Muscle layer of duodenum (tissue), 2 donors: ENCODE data around the gene ELAC1.
"Not testable (repeated sequence)": the region's sequence is repeated elsewhere in the genome, so short reads cannot be mapped to it uniquely, and the experiment has no call there.

Experiments used
- H3K27ac ChIP-seq: one replicate; pipeline ENCODE4 v1.7.0; 2013; ENCODE audit warnings: mild to moderate bottlenecking, low read length
- H3K27me3 ChIP-seq: one replicate; pipeline ENCODE4 v1.7.0; 2013; ENCODE audit warnings: low read depth, mild to moderate bottlenecking, control low read depth, low read length
- H3K36me3 ChIP-seq, 2 donors: one replicate each; pipeline ENCODE4 v1.7.0; 2013; ENCODE audit warnings: low read length in 2 of 2, control low read depth in 1 of 2, mild to moderate bottlenecking in 1 of 2; ENCODE audit not compliant: insufficient read depth in 2 of 2, control insufficient read depth in 1 of 2
- H3K4me1 ChIP-seq, 2 donors: one replicate each; pipeline ENCODE4 v1.7.0; 2013; ENCODE audit warnings: low read length in 2 of 2, mild to moderate bottlenecking in 2 of 2, control low read depth in 1 of 2, moderate library complexity in 1 of 2; ENCODE audit not compliant: insufficient read depth in 2 of 2, control insufficient read depth in 1 of 2
- H3K4me3 ChIP-seq, 2 donors: one replicate each; pipeline ENCODE4 v1.7.0; 2013; ENCODE audit warnings: low read length in 2 of 2, low read depth in 1 of 2, mild to moderate bottlenecking in 1 of 2
- H3K9me3 ChIP-seq, 2 donors: one replicate each; pipeline ENCODE4 v1.7.0; 2013; ENCODE audit warnings: low read length in 2 of 2, control low read depth in 1 of 2, mild to moderate bottlenecking in 1 of 2; ENCODE audit not compliant: control insufficient read depth in 1 of 2
- donor health status: healthy.

Gene ELAC1

DNA sequence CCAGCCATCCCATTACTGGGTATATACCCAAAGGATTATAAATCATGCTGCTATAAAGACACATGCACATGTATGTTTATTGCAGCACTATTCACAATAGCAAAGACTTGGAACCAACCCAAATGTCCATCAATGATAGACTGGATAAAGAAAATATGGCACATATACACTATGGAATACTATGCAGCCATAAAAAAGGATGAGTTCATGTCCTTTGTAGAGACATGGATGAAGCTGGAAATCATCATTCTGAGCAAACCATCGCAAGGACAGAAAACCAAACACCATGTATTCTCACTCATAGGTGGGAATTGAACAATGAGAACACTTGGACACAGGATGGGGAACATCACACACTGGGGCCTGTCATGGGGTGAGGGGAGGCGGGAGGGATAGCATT is 35.3 kb downstream of the ELAC1 start:
- H3K36me3 ChIP-seq, H3K4me3 ChIP-seq, H3K4me1 ChIP-seq, H3K27me3 ChIP-seq, H3K9me3 ChIP-seq, H3K27ac ChIP-seq: not testable (repeated sequence)

DNA sequence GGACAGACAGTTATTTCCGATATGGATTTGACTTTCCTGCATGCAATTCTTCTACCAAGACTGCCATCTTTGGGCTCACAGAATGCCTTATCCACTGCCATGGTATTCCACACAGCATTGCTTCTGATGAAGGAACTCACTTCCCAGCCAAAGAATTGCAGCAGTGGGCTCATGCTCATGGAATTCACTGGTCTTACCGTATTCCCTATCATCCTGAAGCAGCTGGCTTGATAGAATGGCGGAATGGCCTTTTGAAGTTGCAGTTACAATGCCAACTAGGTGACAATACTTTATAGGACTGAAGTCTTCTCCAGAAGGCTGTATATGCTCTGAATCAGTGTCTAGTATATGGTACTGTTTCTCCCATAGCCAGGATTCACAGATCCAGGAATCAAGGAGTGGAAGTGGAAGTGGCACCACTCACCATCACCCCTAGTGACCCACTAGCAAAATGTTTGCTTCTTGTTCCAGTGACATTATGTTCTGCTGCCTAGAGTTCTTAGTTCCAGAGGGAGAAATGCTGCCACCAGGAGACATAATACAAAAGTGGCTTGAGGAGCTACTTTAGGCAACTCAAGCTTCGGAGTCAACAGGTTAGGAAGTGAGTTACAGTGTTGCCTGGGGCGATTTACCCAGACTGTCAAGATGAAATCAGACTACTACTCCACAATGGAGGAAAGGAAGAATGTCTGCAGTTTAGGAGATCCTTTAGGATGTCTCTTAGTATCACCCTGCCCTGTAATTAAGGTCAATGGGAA is 38.4 kb downstream of the ELAC1 start:
- H3K27me3 ChIP-seq, result no peaks in the 10 kb centered on the region
- H3K27ac ChIP-seq, result no peak overlapping the region
- H3K36me3 ChIP-seq, result peaks cover 0 to 2% of the 10 kb centered on the region in 2 donors
- no peak overlapping the region for H3K4me3 ChIP-seq
- no peaks in the 10 kb centered on the region for H3K4me1 ChIP-seq
- no peaks in the 10 kb centered on the region for H3K9me3 ChIP-seq

GRCh38 chr18:51006948-51007789 is 39.3 kb downstream of the ELAC1 start:
- Histone ChIP-seq H3K36me3 (no peaks in the 10 kb centered on the region), H3K9me3 (no peaks in the 10 kb centered on the region), H3K4me3 (no peak overlapping the region), H3K4me1 (no peaks in the 10 kb centered on the region), H3K27ac (no peak overlapping the region), H3K27me3 (no peaks in the 10 kb centered on the region)

DNA sequence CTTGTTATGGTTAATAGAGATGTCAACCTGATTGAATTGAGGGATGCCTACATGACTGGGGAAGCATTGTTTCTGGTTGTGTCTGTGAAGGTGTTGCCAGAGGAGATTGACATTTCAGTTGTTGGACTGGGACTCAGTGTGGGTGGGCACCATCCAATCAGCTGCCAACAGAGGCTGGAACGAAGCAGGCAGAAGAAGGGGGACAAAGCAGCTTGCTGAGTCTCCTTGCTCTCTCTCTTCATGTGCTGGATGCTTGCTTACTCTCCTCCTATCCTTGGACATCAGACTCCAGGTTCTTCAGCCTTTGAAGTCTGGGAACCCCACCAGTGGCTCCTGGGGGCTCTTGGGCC is 39.9 kb downstream of the ELAC1 start:
- no peaks in the 10 kb centered on the region for H3K36me3 ChIP-seq
- no peak overlapping the region for H3K27ac ChIP-seq
- no peaks in the 10 kb centered on the region for H3K9me3 ChIP-seq
- H3K4me3 ChIP-seq, result no peak overlapping the region
- H3K27me3 ChIP-seq, result no peaks in the 10 kb centered on the region
- no peaks in the 10 kb centered on the region for H3K4me1 ChIP-seq

- H3K36me3 ChIP-seq, result no peaks in the 10 kb centered on the region
- H3K27ac ChIP-seq, result no peak overlapping the region
- H3K9me3 ChIP-seq, result no peaks in the 10 kb centered on the region
- H3K4me1 ChIP-seq, result no peaks in the 10 kb centered on the region
- no peaks in the 10 kb centered on the region for H3K27me3 ChIP-seq
- H3K4me3 ChIP-seq, result no peak overlapping the region
Measured at GRCh38 chr18:51009072-51009471, 41.2 kb downstream of the ELAC1 start.

- no peak overlapping the region for H3K4me3 ChIP-seq
- H3K36me3 ChIP-seq, result no peaks in the 10 kb centered on the region
- H3K27me3 ChIP-seq, result no peaks in the 10 kb centered on the region
- H3K27ac ChIP-seq, result no peak overlapping the region
- H3K9me3 ChIP-seq, result no peaks in the 10 kb centered on the region
- no peaks in the 10 kb centered on the region for H3K4me1 ChIP-seq
Measured at GRCh38 chr18:51010218-51010617, 42.4 kb downstream of the ELAC1 start.

- no peak overlapping the region for H3K4me3 ChIP-seq
- H3K9me3 ChIP-seq, result no peaks in the 10 kb centered on the region
- H3K27me3 ChIP-seq, result no peaks in the 10 kb centered on the region
- peaks cover 0 to under 1% of the 10 kb centered on the region in 2 donors for H3K36me3 ChIP-seq
- H3K4me1 ChIP-seq, result no peaks in the 10 kb centered on the region
- no peak overlapping the region for H3K27ac ChIP-seq
Measured at GRCh38 chr18:51011709-51012108, 43.9 kb downstream of the ELAC1 start.

GRCh38 chr18:51012441-51012840 is 44.6 kb downstream of the ELAC1 start:
- Histone ChIP-seq H3K36me3 (peaks cover 0 to 4% of the 10 kb centered on the region in 2 donors), H3K27ac (no peak overlapping the region), H3K4me3 (no peak overlapping the region), H3K4me1 (no peaks in the 10 kb centered on the region), H3K9me3 (no peaks in the 10 kb centered on the region), H3K27me3 (no peaks in the 10 kb centered on the region)

DNA sequence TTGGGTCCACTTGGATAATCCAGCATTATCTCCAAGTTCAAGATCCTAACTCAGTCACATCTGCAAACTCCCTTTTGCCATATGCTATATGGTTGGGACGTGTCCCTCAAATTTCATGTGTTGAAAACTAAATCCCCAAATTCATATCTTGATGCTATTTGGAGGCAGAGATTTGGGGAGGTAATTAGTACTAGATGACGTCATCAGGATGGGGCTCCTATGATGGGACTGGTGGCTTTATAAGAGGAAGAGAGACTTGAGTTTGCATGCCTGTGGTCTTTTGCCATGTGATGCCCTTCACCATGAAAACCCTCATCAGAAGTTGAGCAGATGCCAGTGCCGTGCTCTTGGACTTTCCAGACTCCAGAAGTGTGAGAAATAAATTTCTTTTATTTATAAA is 45.4 kb downstream of the ELAC1 start:
- no peaks in the 10 kb centered on the region for H3K27me3 ChIP-seq
- no peaks in the 10 kb centered on the region for H3K4me1 ChIP-seq
- H3K36me3 ChIP-seq, result peaks cover 0 to 4% of the 10 kb centered on the region in 2 donors
- H3K27ac ChIP-seq, result no peak overlapping the region
- H3K4me3 ChIP-seq, result no peak overlapping the region
- no peaks in the 10 kb centered on the region for H3K9me3 ChIP-seq

DNA sequence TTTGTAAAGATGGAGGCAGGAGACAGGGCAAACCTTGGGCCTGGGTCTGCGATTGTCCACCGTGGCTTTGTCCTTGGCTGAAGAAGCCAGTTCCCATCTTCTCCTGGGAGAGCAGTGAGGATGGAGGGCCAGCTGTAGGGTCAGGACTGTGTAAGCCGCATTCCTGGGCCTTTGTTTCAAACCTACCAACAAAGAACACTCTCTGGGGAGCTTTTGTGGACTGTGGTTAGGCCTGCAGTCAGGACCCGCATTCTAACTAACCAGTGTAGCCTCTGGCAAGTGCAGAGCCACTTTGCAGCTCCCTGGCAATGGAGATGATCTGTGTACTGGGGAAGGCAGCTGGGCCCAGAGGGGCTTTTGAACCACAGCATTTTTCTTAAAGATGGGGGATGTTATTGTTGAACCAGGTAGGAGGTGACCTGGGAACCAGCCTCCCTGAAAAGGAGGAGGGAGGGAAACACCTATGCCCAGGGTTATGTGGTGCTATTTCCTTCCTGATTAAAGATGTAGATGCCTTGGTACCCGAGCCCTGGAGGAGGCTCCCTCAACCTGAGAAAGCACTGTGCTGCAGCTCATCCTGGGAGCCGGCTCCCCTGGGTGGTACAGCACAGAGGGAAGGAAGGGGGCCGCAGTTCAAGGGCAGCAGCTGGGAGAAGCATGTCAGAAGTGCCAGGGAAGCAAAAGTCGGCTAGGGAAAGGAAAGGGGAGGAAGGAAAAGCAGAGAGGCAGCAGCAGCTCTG is 49.5 kb downstream of the ELAC1 start:
- no peaks in the 10 kb centered on the region for H3K4me1 ChIP-seq
- no peak overlapping the region for H3K27ac ChIP-seq
- no peaks in the 10 kb centered on the region for H3K27me3 ChIP-seq
- no peak overlapping the region for H3K4me3 ChIP-seq
- no peaks in the 10 kb centered on the region for H3K9me3 ChIP-seq
- peaks cover 0 to 4% of the 10 kb centered on the region in 2 donors for H3K36me3 ChIP-seq

DNA sequence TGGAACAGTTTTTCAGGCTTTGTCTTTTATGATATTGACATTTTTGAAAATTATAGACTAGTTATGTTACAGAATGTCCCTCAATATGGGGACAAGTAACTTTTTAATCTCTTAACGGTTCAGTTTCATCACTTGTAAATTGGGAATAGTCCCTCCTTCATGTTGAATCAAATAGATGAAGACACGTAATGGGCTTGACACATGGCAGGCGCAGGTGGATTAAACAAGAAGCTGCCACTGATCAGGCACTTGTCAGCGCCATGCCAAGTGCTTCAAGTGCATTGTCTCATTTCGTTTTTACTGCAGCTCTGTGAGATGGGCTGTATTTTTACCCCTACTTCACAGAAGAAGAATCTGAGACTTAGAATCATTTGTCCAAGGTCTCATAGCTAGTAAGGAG is 52.7 kb downstream of the ELAC1 start:
- H3K27ac ChIP-seq, result no peak overlapping the region
- H3K4me3 ChIP-seq, result no peak overlapping the region
- H3K27me3 ChIP-seq, result no peaks in the 10 kb centered on the region
- no peaks in the 10 kb centered on the region for H3K4me1 ChIP-seq
- no peaks in the 10 kb centered on the region for H3K9me3 ChIP-seq
- peaks cover 0 to 9% of the 10 kb centered on the region in 2 donors for H3K36me3 ChIP-seq
